GM12801 (cell line): ENCODE results near the gene CYFIP1.

Experiments used
- TF ChIP-seq, protein P1 (sequence below): IDR thresholded peaks from one replicate; pipeline ENCODE4 v1.5.1; 2011; ENCODE audit warnings: control low read depth; ENCODE audit not compliant: insufficient read length; ENCODE audit errors: extremely low read depth

Gene CYFIP1

GRCh38 chr15:22978691-22979237 is 1.4 kb downstream of the CYFIP1 start:
- TF ChIP-seq, protein P1, sequence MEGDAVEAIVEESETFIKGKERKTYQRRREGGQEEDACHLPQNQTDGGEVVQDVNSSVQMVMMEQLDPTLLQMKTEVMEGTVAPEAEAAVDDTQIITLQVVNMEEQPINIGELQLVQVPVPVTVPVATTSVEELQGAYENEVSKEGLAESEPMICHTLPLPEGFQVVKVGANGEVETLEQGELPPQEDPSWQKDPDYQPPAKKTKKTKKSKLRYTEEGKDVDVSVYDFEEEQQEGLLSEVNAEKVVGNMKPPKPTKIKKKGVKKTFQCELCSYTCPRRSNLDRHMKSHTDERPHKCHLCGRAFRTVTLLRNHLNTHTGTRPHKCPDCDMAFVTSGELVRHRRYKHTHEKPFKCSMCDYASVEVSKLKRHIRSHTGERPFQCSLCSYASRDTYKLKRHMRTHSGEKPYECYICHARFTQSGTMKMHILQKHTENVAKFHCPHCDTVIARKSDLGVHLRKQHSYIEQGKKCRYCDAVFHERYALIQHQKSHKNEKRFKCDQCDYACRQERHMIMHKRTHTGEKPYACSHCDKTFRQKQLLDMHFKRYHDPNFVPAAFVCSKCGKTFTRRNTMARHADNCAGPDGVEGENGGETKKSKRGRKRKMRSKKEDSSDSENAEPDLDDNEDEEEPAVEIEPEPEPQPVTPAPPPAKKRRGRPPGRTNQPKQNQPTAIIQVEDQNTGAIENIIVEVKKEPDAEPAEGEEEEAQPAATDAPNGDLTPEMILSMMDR = no peak

- TF ChIP-seq, protein P1 = no peak
Measured at GRCh38 chr15:22974745-22975144, 5.4 kb downstream of the CYFIP1 start.

DNA sequence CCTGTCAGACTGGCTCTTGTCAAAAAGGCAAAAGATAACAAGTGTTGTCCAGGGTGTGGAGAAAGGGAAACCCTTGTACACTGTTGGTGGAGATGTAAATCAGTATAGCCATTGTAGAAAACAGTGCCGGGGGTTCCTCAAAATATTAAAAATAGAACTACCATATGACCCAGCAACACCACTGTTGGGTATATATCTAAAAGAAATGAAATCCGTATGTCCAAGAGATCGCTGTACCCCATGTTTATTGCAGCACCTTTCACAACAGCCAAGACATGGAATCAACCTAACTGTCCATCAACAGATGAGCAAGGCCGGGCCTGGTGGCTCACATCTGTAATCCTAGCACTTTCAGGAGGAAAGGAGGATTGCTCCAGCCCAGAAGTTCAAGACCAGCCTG is 6.2 kb downstream of the CYFIP1 start:
- TF ChIP-seq, protein P1 = no peak

DNA sequence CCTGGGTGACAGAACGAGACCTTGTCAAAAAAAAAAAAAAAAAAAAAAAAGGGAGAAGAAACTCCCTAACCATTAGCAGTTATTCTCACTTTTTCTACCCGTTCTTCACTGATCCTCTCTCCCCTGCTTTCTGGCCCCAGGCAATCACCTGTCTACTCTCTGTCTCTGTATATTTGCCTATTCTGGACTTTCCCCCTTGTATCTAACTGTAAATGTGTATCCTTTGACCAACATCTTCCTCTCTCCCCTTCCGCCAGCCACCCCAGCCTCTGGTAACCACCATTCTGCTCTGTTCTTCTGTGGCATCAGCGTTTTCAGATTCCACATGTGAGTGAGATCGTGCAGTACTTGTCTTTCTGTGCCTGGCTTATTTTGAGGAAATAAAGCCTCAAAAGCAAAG is 6.9 kb downstream of the CYFIP1 start:
- TF ChIP-seq, protein P1 = no peak

GRCh38 chr15:22969489-22969888 is 10.7 kb downstream of the CYFIP1 start:
- TF ChIP-seq, protein P1 = no peak

DNA sequence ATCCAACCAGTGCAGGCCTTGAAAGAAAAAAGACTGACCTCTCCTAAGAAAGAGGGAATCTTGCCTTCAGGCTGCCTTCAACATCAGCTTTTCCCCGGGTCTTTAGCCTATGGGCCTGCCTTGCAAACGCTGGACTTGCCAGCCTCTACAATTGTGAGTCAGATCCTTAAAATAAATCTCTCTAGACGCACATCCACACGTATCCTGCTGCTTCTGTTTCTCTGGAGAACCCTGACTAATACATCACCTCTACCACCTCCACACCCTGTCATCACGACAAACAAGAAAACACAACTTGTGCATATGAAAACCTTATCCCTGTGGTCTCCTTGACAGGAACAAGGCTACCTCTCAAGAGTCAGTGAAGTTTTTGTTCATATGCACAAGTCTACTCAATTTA is 11.8 kb downstream of the CYFIP1 start:
- TF ChIP-seq, protein P1 = no peak

DNA sequence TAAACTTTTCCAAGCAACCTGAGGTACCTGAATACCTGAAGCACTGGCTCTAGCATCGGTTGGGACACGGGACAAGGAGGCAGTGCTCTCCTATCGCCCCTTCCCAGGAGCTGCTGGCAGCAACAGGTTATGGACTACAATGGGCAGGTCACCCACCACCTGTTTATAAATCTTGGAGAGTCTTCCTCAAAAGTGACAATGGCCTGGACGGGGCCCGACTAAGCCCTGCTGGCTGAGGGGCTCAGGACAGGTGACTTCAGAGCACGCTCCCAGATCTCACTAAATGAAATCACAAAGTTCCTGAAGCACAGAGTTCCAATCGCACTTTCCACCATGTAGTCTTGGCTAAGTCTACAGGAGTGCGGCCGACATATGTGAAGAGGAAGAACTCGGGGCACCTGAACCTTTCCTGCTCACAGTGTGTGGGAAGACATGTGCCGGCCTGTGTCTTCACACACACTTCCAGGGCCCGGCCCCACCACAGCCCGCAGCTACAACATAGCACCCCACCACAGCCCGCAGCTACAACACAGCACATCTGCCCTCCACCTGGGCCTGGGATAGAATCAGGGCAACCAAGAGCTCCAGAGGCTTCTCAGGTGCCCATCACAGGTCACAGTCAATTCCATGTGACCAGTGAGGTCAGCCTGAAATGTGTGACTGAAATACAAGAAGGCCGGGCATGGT is 12.9 kb downstream of the CYFIP1 start:
- TF ChIP-seq, protein P1 = no peak
